Subcutaneous adipose tissue (tissue), 4 donors: Measurements from ENCODE around the gene TTLL11. TPM values are rescaled to one million over a fixed set of nuclear protein-coding genes. Genes with fewer than 3 reads are reported as not detected.

ENCODE experiments used
- total RNA-seq, 4 donors: library from RNA; depleted of rRNA; stranded (reverse); fragments of >200 nt; gene quantifications; one replicate each; pipeline ENCODE4 v1.1.0, GENCODE V29; 2016
- TF ChIP-seq, protein P1 (sequence below): fragments of 450-650 bp; IDR thresholded peaks from one replicate; pipeline ENCODE4 v1.5.1; 2016; ENCODE audit warnings: low read depth, mild to moderate bottlenecking, control low read depth, antibody characterized with exemption, moderate library complexity

TTLL11 gene
- total RNA-seq, 4 donors from 2014 or later, result 4.4 to 8.7 (median 6.4) TPM

DNA sequence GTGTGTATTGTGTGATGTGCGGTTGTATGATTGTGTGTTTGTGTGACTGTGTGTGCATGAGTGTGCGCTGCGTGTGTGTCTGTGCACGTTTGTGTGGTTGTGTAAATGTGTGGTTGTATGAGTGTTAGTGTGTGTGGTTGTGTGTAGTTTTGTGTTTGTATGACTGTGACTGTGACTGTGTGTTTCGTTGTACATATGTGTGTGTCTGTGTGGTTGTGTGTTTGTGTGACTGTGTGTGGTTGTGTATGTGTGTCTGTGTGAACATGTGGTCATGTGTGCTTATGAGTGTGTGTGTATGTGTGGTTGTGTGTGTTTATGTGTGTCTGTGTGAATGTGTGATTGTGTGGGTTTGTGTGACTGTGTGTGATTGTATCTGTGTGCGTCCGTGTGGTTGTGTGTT lies 197.8 kb downstream of the TTLL11 start:
- TF ChIP-seq, protein P1, sequence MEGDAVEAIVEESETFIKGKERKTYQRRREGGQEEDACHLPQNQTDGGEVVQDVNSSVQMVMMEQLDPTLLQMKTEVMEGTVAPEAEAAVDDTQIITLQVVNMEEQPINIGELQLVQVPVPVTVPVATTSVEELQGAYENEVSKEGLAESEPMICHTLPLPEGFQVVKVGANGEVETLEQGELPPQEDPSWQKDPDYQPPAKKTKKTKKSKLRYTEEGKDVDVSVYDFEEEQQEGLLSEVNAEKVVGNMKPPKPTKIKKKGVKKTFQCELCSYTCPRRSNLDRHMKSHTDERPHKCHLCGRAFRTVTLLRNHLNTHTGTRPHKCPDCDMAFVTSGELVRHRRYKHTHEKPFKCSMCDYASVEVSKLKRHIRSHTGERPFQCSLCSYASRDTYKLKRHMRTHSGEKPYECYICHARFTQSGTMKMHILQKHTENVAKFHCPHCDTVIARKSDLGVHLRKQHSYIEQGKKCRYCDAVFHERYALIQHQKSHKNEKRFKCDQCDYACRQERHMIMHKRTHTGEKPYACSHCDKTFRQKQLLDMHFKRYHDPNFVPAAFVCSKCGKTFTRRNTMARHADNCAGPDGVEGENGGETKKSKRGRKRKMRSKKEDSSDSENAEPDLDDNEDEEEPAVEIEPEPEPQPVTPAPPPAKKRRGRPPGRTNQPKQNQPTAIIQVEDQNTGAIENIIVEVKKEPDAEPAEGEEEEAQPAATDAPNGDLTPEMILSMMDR, result no peak

DNA sequence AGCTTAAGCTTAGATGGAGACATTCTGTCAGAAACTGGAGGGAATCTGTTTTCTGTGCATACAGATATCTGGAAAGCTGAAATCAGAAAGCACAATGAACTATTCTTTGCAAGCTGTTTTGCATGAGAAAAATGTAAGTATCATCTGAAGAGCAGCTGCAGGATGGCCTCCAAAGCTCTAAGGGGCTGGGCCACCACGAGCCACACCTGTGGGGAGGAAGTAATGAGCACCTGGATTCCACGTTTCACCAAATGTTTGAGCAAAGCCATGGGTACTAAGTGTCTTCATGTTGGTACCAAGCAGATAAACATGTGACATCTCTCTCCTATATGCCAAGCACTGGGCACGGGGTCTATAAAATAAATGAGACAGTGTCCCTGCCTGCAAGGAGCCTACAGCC lies 199.3 kb downstream of the TTLL11 start:
- TF ChIP-seq, protein P1, result no peak

DNA sequence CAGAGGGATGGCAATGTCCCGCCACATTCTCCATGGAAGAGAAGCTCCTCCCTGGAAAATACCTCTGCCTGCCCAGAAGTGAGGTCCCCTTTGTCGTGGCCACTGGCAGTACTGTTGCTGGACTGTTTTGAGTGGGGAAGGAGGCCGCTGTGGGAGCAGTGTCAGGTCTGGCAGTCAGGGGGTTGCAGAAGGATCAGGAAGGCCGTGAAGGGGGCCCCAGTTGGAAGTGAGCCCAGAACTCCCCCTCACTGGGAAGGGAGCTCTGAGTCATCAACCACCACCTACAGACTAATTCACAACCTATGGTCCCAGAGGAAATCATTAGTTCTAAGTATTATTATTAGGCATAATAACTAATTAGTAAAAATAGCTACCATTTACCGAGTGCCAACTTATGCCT lies 200.4 kb downstream of the TTLL11 start:
- TF ChIP-seq, protein P1, result no peak

DNA sequence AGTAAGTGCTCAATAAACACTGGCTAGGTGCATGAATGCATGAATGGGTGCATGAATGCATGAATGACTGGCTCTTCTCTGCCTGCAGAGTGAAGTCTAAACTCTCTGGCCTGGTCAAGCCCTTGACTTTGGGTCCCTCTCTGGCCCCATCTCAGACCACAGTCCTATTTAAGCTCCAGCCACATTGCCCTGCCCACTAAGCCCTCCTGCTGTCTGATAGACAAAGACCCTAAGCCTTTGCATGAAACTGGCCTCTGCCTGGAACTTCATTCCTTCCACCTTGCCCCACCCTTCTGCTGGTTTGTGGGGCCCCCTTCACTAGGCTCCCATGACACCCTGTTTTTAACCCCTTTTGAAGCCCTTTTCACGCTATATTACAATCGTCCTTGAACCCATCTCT lies 202.4 kb downstream of the TTLL11 start:
- TF ChIP-seq, protein P1, result no peak

DNA sequence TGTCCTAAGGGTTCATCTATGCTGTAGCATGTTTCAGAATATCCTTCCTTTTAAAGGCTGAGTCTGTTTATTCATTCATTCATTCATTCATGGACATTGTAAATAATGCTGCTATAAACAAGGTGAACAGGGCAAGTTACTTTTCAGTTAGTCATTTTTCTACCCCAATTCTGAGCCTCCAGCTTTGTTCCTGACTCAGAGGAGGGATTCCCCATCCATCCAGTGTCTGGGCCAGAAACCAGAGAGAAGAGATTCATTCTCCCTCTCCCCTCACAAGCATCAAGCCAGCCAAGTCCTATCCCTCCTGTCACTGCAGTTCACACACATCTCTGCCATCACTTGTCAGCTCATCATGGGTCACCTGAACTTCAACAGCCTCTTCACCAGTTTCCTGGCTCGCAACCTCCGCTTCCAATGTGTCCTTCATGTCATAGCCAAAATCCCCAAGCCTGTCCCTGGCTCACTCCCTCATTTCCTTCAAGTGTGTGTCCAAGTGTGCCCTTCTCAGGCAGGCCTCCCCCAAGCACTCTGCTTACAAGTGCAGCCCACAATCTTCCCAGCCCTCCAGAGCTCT lies 203.0 kb downstream of the TTLL11 start:
- TF ChIP-seq, protein P1, result no peak

DNA sequence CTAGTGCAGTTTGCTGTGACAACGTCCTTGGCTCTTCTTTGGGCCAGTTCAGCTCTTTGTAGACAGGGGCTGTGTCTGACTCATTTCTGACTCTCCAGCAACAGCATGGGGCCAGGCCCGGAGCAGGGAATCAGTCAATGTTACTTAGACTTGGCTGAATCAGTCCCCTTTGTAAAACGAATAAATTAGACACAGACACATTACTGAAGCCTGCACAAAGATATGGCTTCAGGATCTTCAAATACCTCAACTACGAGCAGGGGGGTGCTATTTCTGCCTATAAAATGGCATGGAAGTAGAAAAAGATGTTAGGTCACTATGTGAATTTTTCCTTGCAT lies 204.7 kb downstream of the TTLL11 start:
- TF ChIP-seq, protein P1, result no peak

DNA sequence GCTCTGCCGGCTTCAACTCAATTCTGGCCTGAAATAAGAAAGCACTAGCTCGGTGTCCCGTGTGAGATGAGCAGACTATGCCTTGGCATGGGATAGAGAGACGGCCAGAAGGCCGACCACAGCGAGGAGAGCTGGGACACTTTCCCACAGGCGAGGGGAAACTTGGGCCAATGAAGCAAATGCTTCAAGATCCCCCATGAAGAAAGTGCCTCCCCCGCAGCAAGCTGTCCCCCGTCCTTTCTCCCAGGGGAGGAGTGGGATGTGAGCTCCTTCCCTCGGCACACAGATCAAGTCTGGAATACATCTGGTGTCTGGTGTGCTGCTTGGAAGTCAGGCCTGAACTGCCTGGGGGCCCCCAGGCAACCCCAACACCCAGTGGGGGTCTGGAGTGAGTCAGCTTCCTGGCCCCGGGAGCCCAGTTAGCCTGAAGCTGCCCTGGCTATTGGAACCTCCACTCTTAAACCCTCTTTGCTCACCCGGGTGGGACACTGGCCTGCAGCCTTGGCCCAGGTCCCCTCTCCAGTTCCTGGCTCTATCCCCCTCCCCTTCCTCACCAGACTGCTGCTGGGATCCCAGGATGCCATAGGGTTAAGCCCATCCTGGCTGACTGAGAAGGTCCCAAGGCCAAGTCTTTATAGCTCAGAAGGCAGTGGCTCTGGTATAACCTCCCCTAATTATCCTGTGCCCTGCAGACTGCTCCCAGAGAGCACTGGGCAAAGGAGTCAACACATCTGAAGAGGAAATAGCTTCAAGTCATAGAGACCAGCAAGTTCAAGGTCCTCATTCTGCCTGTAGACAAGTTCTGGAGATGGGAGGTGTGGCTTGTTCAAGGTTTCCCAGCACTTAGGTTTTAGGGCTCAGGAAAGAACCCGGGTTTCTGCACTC lies 205.3 kb downstream of the TTLL11 start:
- TF ChIP-seq, protein P1, result no peak
